T-helper 17 cell (primary cell): ENCODE data around the gene TIMM44. TPM values are rescaled to one million over a fixed set of nuclear protein-coding genes. Genes with fewer than 3 reads are reported as not detected.
"Not testable (repeated sequence)": the region's sequence is repeated elsewhere in the genome, so short reads cannot be mapped to it uniquely, and the experiment has no call there.

Source experiments
- ATAC-seq: fragments of 150-1000 bp; cut with Tn5 transposase; 2 replicates; pipeline ENCODE4 v1.10.0; 2021; ENCODE audit warnings: mild to moderate bottlenecking, moderate library complexity
- DNase-seq, 3 donors: peaks; one replicate each; pipeline versions ENCODE4 v3.0.0 to v3.0.0-alpha.2; 2020 to 2021
- H3K9me3 ChIP-seq: one replicate; pipeline ENCODE4 v1.7.0; 2013; ENCODE audit warnings: low read length, mild to moderate bottlenecking; ENCODE audit not compliant: control insufficient read depth, poor library complexity, severe bottlenecking
- H3K27ac Mint-ChIP-seq: one replicate; pipeline ENCODE4 v1.8.0; 2022; ENCODE audit warnings: mild to moderate bottlenecking, moderate library complexity, mixed read lengths
- H3K27me3 Mint-ChIP-seq: one replicate; pipeline ENCODE4 v1.8.0; 2022; ENCODE audit warnings: mixed read lengths
- H3K36me3 Mint-ChIP-seq: one replicate; pipeline ENCODE4 v1.8.0; 2022; ENCODE audit warnings: low read depth, mixed read lengths
- H3K4me1 Mint-ChIP-seq: one replicate; pipeline ENCODE4 v1.8.0; 2022; ENCODE audit warnings: mild to moderate bottlenecking, mixed read lengths
- H3K4me3 Mint-ChIP-seq: one replicate; pipeline ENCODE4 v1.8.0; 2022; ENCODE audit warnings: mild to moderate bottlenecking, moderate library complexity, mixed read lengths
- total RNA-seq, 4 donors: library from RNA in 2 of 4; stranded (reverse) in 2 of 4; gene quantifications; one replicate each; pipeline ENCODE4 v1.2.3 and lab custom pipeline; 2022 to 2026

Gene TIMM44
- total RNA-seq, 2 donors from 2014 or later: 89.5 to 93.1 TPM

GRCh38 chr19:7898967-7899366 is 44.5 kb downstream of the TIMM44 start:
- H3K9me3 ChIP-seq: no peaks in the 10 kb centered on the region
- H3K27ac Mint-ChIP-seq: no peak overlapping the region
- DNase-seq: no peak
- no peak for ATAC-seq
- no peak overlapping the region for H3K4me3 Mint-ChIP-seq
- H3K27me3 Mint-ChIP-seq: peaks cover 11% of the 10 kb centered on the region
- no peaks in the 10 kb centered on the region for H3K36me3 Mint-ChIP-seq
- peaks cover 6% of the 10 kb centered on the region for H3K4me1 Mint-ChIP-seq

GRCh38 chr19:7897292-7897691 is 46.2 kb downstream of the TIMM44 start:
- H3K9me3 ChIP-seq: no peaks in the 10 kb centered on the region
- peaks cover 13% of the 10 kb centered on the region for H3K27me3 Mint-ChIP-seq
- no peaks in the 10 kb centered on the region for H3K4me1 Mint-ChIP-seq
- H3K36me3 Mint-ChIP-seq: no peaks in the 10 kb centered on the region
- no peak for ATAC-seq
- no peak for DNase-seq
- H3K27ac Mint-ChIP-seq: no peak overlapping the region
- H3K4me3 Mint-ChIP-seq: no peak overlapping the region

DNA sequence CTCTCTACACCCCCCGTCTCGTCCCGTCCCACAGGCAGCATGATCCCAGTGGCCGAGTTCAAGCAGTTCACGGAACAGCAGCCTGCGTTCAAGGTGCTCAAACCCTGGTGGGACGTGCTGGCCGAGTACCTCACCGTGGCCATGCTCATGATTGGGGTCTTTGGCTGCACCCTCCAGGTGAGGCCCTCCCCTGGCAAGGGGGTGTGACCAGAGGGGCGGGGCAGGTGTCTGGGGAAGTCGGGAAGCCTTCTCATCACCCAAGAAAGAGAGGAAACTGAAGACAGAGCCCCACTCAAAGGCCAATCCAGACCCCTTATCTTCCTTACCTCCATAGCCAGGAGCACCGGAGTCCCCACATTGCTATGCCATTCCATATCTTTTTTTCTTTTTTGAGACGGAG is 47.9 kb downstream of the TIMM44 start:
- DNase-seq (no peak), ATAC-seq (no peak)
- Mint-ChIP-seq H3K36me3 (no peaks in the 10 kb centered on the region), H3K27me3 (peaks cover 17% of the 10 kb centered on the region), H3K27ac (no peak overlapping the region), H3K4me1 (no peaks in the 10 kb centered on the region), H3K4me3 (no peak overlapping the region)
- H3K9me3 ChIP-seq: no peaks in the 10 kb centered on the region

DNA sequence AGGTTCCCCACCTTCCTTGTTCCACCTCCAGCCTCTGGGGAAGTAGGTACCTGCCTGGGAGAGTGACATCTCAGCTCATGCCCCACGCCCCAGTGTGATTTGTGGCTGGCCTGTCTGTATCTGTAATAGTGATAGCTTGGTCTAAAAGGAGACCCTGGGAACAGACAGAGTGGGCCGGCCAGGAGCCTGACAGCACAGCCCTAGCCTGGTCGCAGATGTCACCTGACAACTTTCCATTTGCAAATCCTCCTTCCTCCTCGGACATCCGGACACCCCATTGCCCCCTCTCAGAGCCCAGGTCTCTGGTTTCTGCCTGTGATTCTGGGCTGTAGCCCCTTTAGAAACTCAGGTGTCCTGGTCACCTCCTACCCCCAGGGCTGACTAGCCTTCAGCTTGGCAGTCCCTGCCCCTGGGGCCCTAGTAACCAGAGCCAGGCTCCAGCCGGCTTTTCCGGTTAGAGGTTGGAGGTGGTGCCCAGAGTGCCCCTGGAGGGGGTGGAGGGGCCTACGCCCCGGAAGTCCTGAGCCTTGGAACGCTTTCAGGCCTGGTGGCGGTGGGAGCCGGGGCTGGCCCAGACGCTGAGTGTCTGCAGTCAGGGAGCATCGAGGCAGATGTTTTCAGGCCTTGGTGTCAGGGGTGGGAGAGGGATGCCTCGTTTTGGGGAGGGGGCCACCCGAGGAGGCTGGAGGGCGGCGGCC is 48.7 kb downstream of the TIMM44 start:
- Mint-ChIP-seq H3K36me3 (no peaks in the 10 kb centered on the region), H3K4me3 (no peak overlapping the region), H3K27me3 (peaks cover 17% of the 10 kb centered on the region), H3K27ac (no peak overlapping the region), H3K4me1 (no peaks in the 10 kb centered on the region)
- no peak for DNase-seq
- no peaks in the 10 kb centered on the region for H3K9me3 ChIP-seq
- ATAC-seq: no peak

GRCh38 chr19:7893362-7894101 is 49.9 kb downstream of the TIMM44 start:
- not testable (repeated sequence) for H3K4me3 Mint-ChIP-seq, H3K27ac Mint-ChIP-seq, H3K9me3 ChIP-seq, H3K4me1 Mint-ChIP-seq, DNase-seq, H3K36me3 Mint-ChIP-seq, ATAC-seq
- peaks cover 17% of the 10 kb centered on the region for H3K27me3 Mint-ChIP-seq

DNA sequence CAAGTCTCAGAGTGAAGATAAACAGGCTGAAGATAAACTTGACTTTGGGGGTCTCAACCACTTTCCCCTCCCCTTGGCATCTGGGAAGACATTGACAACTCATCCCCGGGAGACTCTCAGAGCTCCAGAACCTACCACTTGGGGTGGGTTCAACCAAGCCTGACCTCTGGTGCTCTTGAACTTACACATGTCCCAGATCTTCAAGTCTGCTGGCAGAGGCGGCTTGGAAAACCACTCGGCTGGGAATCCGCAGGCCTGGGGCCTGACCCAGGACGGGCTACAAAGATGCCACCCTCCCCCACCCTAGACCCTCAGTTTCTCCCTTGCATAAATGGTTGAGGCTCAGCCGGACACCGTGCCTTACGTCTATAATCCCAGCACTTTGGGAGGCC is 54.6 kb downstream of the TIMM44 start:
- Mint-ChIP-seq H3K36me3 (no peaks in the 10 kb centered on the region), H3K4me1 (peaks cover 3% of the 10 kb centered on the region), H3K27ac (no peak overlapping the region), H3K27me3 (peaks cover 11% of the 10 kb centered on the region), H3K4me3 (no peak overlapping the region)
- no peak for ATAC-seq
- no peaks in the 10 kb centered on the region for H3K9me3 ChIP-seq
- DNase-seq: no peak

GRCh38 chr19:7888145-7888825 is 55.2 kb downstream of the TIMM44 start, which contains the start of gene LRRC8E:
TSS of gene LRRC8E (plus strand) at chr19:7888510. CDS start at chr19:7895604, 7,094 bp downstream.
- no peak within 1 kb of the TSS for H3K4me3 Mint-ChIP-seq
- ATAC-seq: peak; percentile 68

GRCh38 chr19:7887408-7888144 is 55.9 kb downstream of the TIMM44 start:
- DNase-seq (no peak), ATAC-seq (no peak)
- Mint-ChIP-seq H3K4me1 (peaks cover 3% of the 10 kb centered on the region), H3K36me3 (no peaks in the 10 kb centered on the region), H3K27ac (no peak overlapping the region), H3K4me3 (no peak overlapping the region), H3K27me3 (peaks cover 11% of the 10 kb centered on the region)
- H3K9me3 ChIP-seq: no peaks in the 10 kb centered on the region

More at GRCh38 chr19:7888145-7888825, 55.2 kb downstream of the TIMM44 start, which contains the start of gene LRRC8E:
- no peaks in the 10 kb centered on the region for H3K9me3 ChIP-seq
- H3K27ac Mint-ChIP-seq: no peak within 1 kb of the TSS
- H3K4me1 Mint-ChIP-seq: peaks cover 3% of the 10 kb centered on the region
- peaks cover 11% of the 10 kb centered on the region for H3K27me3 Mint-ChIP-seq
- no peak for DNase-seq
- H3K36me3 Mint-ChIP-seq: no peaks in the 10 kb centered on the region

GRCh38 chr19:7885818-7886217 is 57.6 kb downstream of the TIMM44 start:
- peaks cover 3% of the 10 kb centered on the region for H3K4me1 Mint-ChIP-seq
- no peak overlapping the region for H3K27ac Mint-ChIP-seq
- peaks cover 7% of the 10 kb centered on the region for H3K27me3 Mint-ChIP-seq
- DNase-seq: no peak
- no peak overlapping the region for H3K4me3 Mint-ChIP-seq
- H3K36me3 Mint-ChIP-seq: no peaks in the 10 kb centered on the region
- no peak for ATAC-seq
- H3K9me3 ChIP-seq: no peaks in the 10 kb centered on the region

DNA sequence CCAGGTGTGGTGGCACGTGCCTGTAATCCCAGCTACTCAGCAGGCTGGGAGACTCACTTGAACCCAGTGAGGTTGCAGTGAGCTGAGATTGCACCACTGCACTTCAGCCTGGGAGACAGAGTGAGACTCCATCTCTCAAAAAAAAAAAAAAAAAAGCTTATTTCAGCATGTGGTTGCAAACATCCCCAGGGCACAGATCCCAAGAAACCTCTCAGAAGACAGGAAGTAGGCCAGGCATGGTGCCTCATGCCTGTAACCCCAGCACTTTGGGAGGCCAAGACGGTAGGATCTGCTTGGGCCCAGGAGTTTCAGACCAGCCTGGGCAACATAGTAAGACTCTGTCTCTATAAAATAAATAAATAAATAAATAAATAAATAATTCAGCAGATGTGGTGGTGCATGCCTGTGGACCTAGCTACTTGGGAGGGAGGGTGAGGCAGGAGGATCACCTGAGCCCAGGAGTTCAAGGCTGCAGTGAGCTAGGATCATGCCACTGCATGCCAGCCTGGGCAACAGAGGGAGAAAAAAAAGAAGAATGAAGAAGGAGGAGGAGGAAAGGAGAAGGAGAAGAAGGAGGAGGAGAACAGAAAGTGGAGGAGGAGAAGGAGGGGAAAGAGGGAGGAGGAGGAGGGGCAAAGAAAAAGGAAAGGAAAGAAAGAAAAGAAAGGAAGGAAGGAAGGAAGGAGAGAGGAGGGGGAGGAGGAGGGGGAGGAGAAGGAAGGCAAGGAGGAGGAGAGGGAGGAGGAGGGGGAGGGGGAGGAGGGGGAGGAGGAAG is 59.5 kb downstream of the TIMM44 start:
- H3K27ac Mint-ChIP-seq: no peak overlapping the region
- no peaks in the 10 kb centered on the region for H3K36me3 Mint-ChIP-seq
- H3K4me1 Mint-ChIP-seq: peaks cover 3% of the 10 kb centered on the region
- DNase-seq: no peak
- H3K27me3 Mint-ChIP-seq: peaks cover 7% of the 10 kb centered on the region
- ATAC-seq: no peak
- no peaks in the 10 kb centered on the region for H3K9me3 ChIP-seq
- H3K4me3 Mint-ChIP-seq: no peak overlapping the region

DNA sequence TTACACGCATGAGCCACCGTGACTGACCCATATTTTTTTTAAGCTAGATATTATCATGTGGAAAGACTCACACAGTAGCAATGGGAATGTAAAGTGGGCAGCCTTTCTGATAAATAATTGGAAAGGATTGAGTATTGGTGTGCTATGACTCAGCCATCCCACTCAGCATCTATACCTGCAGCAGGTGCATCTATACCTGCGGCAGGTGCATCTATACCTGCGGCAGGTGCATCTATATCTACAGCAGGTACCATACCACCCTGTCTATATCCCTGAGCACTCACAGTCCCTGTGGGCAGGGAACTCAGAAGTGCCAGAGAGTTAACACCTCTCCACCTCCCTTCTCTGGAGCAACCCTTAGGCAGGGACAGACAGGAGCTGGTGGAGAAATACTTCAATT is 60.4 kb downstream of the TIMM44 start:
- H3K9me3 ChIP-seq: no peaks in the 10 kb centered on the region
- DNase-seq (no peak), ATAC-seq (no peak)
- peaks cover 7% of the 10 kb centered on the region for H3K27me3 Mint-ChIP-seq
- H3K4me1 Mint-ChIP-seq: peaks cover 3% of the 10 kb centered on the region
- no peak overlapping the region for H3K27ac Mint-ChIP-seq
- no peaks in the 10 kb centered on the region for H3K36me3 Mint-ChIP-seq
- H3K4me3 Mint-ChIP-seq: no peak overlapping the region

DNA sequence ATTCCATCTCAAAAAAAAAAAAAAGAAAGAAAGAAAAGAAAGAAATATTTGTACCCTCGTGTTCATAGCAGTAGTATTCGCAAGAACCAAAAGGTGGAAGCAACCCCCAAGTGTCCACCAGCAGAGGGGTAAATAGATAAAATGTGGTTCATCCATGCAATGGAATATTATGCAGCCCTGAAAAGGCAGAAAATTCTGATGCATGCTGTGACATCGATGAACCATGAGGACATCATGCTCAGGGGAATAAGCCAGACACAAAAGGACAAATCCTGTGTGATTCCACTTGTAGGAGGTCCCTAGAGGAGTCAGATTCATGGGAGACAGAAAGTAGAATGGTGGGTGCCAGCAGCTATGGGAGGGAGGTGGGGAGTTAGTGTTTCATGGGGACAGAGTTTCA is 61.6 kb downstream of the TIMM44 start:
- peaks cover 3% of the 10 kb centered on the region for H3K4me1 Mint-ChIP-seq
- DNase-seq (no peak), ATAC-seq (no peak)
- H3K9me3 ChIP-seq: no peaks in the 10 kb centered on the region
- H3K27ac Mint-ChIP-seq: no peak overlapping the region
- H3K36me3 Mint-ChIP-seq: no peaks in the 10 kb centered on the region
- no peaks in the 10 kb centered on the region for H3K27me3 Mint-ChIP-seq
- no peak overlapping the region for H3K4me3 Mint-ChIP-seq
